Adipose tissue (tissue), 3 donors: ENCODE data around the gene PATJ. TPM values are rescaled to one million over a fixed set of nuclear protein-coding genes. Genes with fewer than 3 reads are reported as not detected.

Source experiments
- H3K27ac ChIP-seq: one replicate; pipeline ENCODE4 v1.5.1; 2013; ENCODE audit warnings: low read depth, low read length
- WGBS, 3 donors: extraction: QIAGEN DNeasy Blood & Tissue Kit; methylation state at CpG; one replicate each; pipeline ENCODE4 v1.1.7; 2013; 5-methylcytosine and 5-hydroxymethylcytosine counted together
- polyA plus RNA-seq, 3 donors: library from polyadenylated mRNA; stranded (reverse); fragments of 200-250 nt; gene quantifications; one replicate each; pipeline ENCODE4 v1.2.3, GENCODE V29; 2013
- donor health status: healthy with polysubstance abuse.
- donor health status: Bipolar disorder and iron deficiency.
- donor health status: healthy.

Gene PATJ
- polyA plus RNA-seq, 3 donors = 2.6 to 9.8 (median 2.9) TPM

DNA sequence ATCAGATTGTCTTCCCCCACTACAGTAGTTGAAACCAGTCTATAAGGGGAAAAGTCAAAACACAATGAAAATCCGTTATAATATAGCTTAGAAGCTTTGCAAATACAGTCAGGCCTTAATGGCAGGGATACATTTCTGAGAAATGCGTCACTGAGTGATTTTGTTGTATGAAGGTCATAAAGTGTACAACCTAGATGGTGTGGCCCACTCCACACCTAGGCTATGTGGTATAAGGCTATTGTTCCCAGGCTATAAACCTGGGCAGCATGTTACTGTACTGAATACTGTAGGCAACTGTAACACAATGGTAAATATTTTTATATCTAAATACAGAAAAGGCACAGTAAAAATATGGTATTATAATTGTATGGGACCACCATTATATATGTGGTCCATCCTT lies 264.4 kb downstream of the PATJ start:
- 84 to 96% (median 96%) methylated on average over 2 of the region's 2 CpGs for WGBS, 3 donors
- H3K27ac ChIP-seq = no peak overlapping the region

DNA sequence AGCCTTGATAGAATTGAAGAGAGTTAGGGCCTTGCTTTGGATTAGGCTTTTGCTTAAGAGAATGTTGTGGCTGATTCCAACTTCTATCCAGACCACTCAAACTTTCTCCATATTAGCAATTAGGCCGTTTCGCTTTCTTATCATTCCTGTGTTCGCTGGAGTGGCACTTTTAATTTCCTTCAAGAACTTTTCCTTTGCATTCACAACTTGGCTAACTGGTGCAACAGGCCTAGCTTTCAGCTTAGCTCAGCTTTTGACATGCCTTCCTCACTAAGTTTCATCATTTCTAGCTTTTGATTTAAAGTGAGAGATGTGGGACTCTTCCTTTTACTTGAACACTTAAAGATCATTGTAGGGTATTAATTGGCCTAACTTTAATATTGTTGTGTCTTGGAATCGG lies 268.7 kb downstream of the PATJ start:
- 83 to 97% (median 96%) methylated on average over 4 of the region's 4 CpGs for WGBS, 3 donors
- H3K27ac ChIP-seq = no peak overlapping the region

DNA sequence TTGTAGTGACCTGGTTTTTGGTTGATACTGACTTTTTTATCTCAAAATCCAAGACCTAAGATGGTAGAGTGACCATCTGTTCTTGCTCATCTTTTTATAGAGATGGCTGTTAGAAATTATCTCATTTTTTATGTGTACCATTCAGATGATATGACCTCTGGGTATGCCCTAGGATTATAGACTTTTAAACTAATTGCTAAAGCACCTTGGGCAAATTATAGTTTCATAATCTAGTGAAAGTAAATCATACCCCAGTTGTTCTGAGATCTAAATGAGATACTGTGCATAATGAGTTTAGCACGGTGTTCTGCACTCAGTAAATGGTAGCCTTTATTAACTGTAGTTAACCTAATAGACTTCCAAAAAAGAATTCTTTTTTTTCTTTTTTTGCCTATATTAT lies 269.8 kb downstream of the PATJ start:
- H3K27ac ChIP-seq = no peak overlapping the region
- 46 to 93% (median 89%) methylated on average over 1 of the region's 1 CpG for WGBS, 3 donors

DNA sequence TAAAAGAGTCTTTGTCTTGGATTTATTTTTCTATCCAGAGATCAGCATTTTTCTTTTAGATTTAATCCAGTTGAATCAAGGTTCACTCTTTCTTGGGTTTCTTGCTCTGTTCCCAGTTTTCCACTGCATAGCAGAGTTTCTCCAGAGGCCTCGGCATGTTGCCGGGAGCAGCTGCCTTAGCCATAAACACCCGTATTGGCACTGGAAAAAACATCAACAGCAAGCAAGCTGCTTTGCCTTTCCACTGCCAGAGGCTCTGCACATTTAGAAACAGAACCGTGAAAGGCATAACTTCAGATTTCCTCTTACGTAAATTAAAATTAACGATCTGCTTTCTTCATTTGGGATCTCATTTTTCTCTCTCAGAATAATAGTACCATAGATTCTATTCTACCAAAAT lies 270.6 kb downstream of the PATJ start:
- H3K27ac ChIP-seq = no peak overlapping the region
- WGBS, 3 donors = 72 to 93% (median 82%) methylated on average over 6 of the region's 6 CpGs

DNA sequence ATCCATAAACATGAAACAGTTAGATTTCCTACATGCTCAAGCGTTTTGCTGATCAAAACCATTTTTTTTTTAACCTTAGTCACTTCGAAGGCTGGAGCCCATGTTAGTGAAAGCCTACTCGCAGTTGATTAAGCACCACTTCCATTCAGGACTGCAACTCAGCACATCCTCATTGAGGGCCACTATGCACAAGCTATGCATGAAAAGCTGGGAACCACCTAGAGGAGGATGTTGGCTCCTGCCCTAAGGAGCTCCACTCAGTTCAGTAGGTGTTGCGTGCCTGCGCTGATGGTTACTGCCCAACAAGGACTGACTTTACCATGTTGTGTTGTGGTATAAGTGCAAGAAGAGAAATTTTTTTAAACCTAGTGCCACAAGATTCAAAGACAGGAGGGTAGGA lies 271.0 kb downstream of the PATJ start:
- 87 to 97% (median 92%) methylated on average over 5 of the region's 5 CpGs for WGBS, 3 donors
- no peak overlapping the region for H3K27ac ChIP-seq

DNA sequence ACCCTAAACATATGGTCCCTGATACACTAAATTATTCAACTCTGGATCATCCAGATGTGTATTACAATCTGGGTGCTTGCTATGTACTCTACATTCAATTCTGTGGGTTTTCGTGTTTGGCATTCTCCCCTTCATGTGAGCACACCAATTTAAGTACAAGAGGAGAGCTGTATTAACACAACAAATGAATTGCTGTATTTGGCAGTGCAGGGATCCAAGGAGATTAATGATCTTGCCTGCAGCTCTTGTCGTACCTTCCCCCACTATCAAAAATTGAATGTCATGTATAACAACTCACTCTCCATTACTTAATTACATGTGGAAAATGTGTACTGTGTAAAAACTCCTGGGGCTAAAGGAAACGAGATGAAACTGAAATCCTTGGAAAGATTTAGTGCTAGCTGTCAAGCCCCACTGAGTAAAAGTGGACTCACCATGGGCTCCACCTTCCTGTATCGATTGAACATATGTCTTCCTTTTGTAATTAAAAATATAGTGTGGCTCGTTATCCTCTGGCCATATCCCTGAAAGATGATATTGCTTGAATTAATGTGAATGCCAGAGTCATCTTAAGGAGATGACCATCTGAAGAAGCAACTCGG lies 280.2 kb downstream of the PATJ start:
- H3K27ac ChIP-seq = no peak overlapping the region
- WGBS, 3 donors = 74 to 84% (median 82%) methylated on average over 6 of the region's 6 CpGs

DNA sequence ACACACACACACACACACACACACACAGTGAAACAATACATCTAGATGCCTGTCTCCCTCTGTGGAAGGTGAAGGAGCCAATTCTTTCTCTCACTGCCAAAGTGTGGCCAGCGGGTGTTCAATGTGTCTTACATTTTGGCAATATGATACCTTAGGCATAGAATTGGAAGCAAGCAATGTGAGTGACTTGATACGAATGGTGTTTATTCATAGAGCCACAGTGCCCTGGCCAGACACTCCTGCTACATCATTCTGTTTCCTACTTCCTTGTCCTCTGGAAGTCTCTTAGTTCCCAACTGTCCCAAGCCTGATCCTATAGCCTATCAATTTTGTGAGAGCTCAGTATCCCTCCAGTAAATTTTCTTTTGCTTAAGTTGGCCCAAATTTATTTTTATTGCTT lies 282.4 kb downstream of the PATJ start:
- H3K27ac ChIP-seq = no peak overlapping the region
- WGBS, 3 donors = 87 to 97% (median 93%) methylated on average over 2 of the region's 2 CpGs

DNA sequence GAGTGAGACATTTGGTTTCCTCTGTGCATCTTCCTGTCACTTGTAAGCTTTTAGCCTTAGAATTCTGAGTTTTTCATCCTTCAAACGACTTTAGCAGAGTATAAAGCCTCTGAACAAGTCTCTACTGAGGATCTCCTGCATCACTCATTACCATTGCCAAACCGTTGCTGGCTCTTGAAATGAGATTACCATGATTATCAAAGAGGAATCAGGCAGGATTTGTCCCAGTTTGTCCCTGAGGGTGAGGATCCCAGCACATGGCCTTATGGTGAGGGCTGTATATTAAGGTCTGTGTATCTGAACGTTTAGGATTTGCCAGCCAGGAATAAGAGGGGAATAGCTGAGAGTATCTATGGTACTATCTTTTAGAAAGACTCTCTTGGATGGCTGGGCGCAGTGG lies 282.9 kb downstream of the PATJ start:
- H3K27ac ChIP-seq = no peak overlapping the region
- 76 to 80% (median 76%) methylated on average over 4 of the region's 4 CpGs for WGBS, 3 donors

DNA sequence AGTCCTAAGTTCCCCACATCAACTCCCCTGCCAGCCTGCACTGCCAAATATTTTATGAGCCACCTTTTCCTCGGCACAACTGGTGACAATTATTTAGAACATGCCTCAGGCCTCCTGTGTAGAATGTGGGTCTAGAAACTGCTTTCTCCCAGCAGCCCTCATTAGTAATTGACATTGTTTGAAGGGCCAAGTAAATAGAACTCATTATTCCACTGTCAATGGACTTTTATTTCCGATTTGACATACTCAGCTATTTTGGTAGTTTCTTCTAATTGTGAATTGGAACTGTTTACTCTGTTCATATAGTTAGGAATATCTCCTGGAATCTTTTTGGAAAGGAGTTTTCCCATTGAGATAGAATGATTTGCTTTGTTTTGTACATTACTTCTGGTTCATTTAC lies 283.6 kb downstream of the PATJ start:
- H3K27ac ChIP-seq = no peak overlapping the region
- 76 to 97% (median 91%) methylated on average over 2 of the region's 2 CpGs for WGBS, 3 donors

DNA sequence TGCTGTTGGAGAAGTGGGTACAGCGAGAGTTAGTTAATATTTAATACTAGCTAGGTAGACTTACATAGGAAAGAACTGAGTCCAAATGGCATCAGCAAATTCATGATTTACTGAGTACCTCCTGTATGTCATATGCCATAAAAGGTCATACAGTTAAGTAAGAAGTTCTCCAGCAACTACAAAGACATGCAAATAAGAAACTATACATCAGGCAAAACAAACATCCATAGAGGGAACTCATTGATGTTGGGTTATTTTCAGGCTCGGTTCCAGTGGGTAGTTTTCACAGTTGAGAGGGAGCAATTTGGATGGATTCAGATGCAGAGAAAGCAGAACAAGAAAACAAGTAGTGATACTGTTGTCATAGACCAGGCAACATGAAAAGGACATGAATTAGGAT lies 287.4 kb downstream of the PATJ start:
- no peak overlapping the region for H3K27ac ChIP-seq
- WGBS, 3 donors = 82 to 87% (median 83%) methylated on average over 2 of the region's 2 CpGs

DNA sequence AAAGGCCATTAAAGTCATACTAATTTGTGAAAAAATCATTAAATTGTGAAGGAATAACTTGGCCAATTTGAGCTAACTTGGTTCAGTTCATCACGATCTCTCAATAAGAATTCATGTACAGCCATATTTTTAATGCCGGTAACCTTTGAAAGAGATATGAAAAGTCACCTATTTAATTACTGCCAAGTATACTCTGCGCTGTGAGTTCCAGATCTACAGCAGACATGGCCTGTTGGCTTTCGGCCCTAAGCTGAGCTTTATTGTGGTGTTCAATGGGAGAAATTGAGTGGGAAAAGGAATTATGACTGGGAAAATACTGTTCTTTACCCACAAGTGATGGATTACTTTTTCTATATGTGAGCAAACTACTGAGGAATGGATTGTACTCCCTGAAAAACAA lies 292.5 kb downstream of the PATJ start:
- H3K27ac ChIP-seq = no peak overlapping the region
- 70 to 83% (median 74%) methylated on average over 4 of the region's 4 CpGs for WGBS, 3 donors

DNA sequence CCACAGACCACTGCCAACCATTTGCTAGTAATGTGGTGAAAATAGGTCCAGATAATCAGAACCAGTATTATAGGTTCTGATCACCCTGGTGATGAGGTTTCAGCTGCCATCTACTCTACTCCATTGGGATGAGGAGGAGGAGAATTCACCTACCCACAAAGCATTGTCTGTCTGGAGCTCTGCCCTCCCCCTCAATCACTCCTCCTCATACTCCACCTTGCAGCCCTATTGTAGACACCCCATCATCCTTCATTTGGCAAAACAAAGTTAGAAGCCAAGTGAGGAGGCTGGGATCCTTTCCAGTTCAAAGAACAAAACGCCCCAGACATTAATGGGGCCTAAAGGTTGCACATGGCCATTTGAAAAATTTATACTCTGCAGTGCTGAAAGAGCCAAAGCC lies 295.0 kb downstream of the PATJ start:
- no peak overlapping the region for H3K27ac ChIP-seq
- 59 to 67% (median 62%) methylated on average over 1 of the region's 1 CpG for WGBS, 3 donors

DNA sequence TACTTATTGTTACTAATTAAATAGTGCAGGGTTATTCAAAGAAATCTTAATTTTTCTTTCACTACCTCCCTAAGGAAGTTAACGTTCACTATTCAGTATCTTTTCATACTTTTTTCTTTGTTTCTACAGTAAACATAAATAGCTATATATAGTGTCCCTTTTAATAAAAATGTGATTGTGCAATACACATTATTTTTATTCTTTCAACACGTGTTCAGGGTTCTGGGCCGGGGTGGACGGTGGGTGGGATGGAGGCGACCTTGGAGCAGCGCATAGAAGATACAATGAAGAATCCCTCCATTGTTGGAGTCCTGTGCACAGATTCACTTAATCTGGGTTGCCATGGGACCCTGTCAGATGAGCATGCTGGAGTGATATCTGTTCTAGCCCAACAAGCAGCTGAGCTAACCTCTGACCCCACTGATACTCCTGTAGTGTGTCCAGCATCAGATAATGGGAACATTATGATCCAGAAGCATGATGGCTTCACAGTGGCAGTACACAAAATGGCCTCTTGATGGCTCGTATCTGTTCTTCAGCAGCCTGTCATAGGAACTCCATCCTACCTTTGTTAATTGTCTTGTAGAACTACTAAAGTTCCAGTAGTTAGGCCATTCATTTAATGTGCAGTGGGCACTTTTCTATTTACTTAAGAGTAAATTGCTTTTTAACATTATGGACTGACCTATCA lies 296.5 kb downstream of the PATJ start:
- 85 to 88% (median 87%) methylated on average over 7 of the region's 7 CpGs for WGBS, 3 donors
- no peak overlapping the region for H3K27ac ChIP-seq

DNA sequence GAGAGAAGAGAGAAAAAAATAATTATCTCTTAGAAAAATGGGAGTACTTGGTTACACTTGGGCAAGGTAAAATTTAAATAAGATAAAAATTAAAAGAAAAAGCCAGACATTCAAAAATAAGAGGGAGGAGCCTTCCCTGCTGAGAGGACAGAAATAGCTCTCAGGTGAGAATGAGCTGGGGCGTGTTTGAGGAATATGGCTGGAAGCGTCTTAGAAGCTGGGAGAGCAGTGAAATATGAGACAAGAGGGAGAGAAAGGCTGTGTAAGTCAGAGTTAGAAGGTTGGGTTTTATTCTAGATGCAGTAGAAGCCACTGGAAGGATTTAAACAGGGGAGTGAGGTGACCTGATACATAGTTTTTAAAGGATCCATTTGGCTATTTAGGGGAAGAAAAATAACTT lies 298.2 kb downstream of the PATJ start:
- 49 to 67% (median 50%) methylated on average over 2 of the region's 2 CpGs for WGBS, 3 donors
- no peak overlapping the region for H3K27ac ChIP-seq

DNA sequence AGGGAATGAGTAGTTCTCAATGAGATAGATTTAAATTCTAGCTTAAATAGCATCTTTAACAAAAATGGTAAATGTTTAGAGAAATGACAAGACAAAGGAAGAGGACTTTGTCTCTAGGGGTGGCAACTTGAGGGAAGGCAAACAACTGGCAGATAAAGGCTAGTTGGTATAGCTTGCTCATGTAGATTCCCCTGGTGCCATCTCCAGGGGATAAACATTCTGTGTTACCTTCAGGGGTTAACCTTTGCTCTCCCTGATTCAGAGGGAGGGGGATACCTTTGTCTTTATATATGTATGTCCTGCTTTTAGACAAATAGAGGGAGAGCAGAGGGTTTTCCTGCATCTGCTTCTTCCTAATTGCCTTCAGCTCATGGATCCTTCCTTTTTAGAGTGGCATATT lies 298.7 kb downstream of the PATJ start:
- no peak overlapping the region for H3K27ac ChIP-seq

DNA sequence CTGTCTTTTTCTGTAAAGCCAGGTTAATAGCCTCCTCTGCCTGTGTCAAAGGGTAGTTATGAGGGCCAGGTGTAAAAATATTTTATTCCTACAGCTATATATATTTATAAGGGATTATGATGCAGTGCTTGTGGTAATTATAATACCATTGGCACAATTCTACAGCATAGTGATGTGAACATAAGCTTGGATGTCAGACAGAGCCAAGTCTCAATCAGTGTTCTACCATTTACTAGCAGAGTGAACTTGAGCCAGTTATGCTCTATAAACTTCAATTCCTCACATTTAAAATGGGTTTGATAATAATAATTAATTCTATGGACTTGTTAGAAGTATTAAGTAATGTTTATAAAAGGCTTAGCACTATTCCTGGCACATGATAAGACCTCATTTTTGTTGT lies 300.9 kb downstream of the PATJ start:
- H3K27ac ChIP-seq = no peak overlapping the region

DNA sequence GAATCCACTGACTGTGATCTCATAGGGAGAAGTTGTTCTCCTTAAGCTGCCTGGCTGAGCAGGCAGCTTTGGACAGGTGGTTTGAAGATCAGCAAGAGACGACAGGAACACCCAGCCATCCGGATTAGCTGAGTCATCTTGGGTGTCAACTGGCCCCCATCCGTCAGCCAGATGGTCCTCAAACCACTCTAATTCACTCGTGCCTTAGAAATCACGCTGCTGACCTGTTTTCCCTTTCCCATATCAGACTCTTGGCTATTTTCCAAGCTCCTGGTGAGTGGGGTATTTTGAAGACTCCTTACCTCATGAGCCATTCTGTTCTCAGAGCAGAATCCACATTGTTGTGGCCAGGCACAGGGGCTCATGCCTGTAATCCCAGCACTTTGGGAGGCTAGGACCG lies 303.3 kb downstream of the PATJ start:
- no peak overlapping the region for H3K27ac ChIP-seq
- WGBS, 3 donors = 35 to 76% (median 50%) methylated on average over 6 of the region's 6 CpGs

DNA sequence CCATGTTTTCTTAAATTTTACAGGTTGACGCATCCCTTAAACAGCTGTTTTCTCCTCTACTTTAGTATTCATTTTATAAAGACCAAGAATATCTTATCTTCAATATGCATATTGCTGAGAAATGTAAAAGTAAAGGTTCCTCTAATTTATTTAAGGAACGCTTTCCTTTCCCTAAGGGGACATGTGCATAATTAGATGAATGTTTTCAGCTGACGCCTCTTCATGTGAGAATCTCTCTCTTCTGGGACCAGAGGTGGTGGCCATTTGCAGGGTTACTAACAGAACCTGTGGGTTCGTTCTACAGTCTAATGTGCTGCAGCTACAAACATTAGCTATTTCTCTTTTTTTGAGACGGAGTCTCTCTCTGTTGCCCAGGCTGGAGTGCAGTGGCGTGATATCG lies 304.6 kb downstream of the PATJ start:
- H3K27ac ChIP-seq = no peak overlapping the region
- WGBS, 3 donors = 96 to 97% (median 96%) methylated on average over 7 of the region's 7 CpGs

DNA sequence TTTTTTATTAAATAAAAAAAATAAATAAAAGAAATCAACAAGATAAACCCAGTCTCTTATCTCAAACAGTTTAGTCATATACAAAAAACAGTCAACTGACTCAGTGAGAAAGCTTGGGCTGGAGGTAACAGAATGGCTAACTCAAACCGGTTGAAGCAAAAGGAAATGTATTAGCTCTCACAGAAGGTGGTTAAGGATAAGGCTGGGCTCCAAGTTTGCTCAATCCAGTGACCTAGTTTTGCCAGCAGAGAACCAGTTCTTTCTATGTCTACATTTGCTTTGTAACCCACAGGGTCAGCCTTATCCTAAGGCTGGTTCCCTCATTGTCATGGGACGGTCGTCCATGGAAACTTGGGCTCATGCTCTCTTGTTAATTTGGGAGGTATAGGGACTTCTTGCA lies 307.9 kb downstream of the PATJ start:
- WGBS, 3 donors = 86 to 94% (median 90%) methylated on average over 3 of the region's 3 CpGs
- no peak overlapping the region for H3K27ac ChIP-seq

DNA sequence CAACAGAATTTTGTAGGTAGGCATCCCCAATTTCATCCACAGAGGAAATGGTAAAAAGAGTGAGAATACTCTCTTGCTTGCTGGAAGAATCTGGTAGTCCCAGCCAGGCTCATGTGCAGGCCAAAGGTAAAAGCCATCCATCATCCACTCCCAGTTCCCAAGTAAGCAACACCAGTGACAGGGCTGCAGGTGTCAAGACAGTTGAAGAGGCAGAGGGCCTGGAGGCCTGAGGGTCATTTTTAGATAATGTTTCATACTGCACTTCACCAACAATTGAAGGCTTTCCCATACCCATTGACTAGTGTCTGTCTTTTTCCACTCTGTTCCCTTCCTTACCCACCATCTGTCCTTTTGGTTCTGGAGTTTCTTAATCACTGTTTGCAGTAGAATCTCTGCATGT lies 310.7 kb downstream of the PATJ start:
- H3K27ac ChIP-seq = no peak overlapping the region

DNA sequence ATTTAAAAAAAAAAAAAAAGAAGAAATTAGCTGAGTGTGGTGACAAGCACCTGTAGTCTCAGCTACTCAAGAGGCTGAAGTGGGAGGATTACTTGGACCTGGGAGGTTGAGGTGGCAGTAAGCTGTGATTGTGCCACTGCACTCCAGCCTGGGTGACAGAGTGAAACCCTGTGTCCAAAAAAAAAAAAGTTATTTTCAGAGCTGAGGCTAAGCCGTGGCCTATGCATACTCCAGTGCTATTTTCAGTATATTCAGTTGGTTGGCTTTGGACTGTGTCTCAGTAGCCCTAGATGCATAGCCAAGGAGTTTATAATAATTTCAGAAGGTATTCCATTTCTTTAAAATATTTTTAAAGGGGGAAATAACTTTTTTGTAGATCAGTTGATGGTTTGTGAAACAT lies 311.9 kb downstream of the PATJ start:
- WGBS, 3 donors = 87 to 100% (median 90%) methylated on average over 1 of the region's 1 CpG

More for the DNA sequence above, 311.9 kb downstream of the PATJ start:
- H3K27ac ChIP-seq = no peak overlapping the region
